SK-N-SH (cell line): Measurements from ENCODE around the gene KPTN. TPM values are rescaled to one million over a fixed set of nuclear protein-coding genes. Genes with fewer than 3 reads are reported as not detected.

ENCODE experiments used
- CTCF ChIA-PET: fragments of 300-600, 350-600 bp; formaldehyde crosslinking; extraction: SDS; loops from one replicate; lab custom pipeline; 2021; lab: Yijun Ruan, JAX
- POLR2A ChIA-PET: fragments of 350-600 bp; sonication (Branson Sonifier 250); formaldehyde crosslinking; extraction: SDS; loops from one replicate; lab custom pipeline; 2020; ENCODE audit warnings: antibody characterized with exemption, inconsistent platforms; lab: Yijun Ruan, JAX
- DNase-seq: peaks from one replicate; pipeline ENCODE4 v3.0.0; 2012
- H2AFZ ChIP-seq: fragments of 200-600 bp; sonication (generic); 2 replicates; pipeline ENCODE4 v1.8.1; 2016; ENCODE audit warnings: antibody characterized with exemption, mild to moderate bottlenecking, low read depth
- H3F3A ChIP-seq: fragments of 200-600 bp; sonication (generic); replicated peaks from 2 replicates; pipeline ENCODE3; 2016; ENCODE audit warnings: antibody characterized with exemption, mild to moderate bottlenecking; ENCODE audit not compliant: insufficient read depth
- H3K27ac ChIP-seq, 2 experiments: fragments of 200-500 bp in 1 of 2; fragments of 200-600 bp in 1 of 2; sonication (Bioruptor generic) in 1 of 2; sonication (generic), shearing (Covaris generic) in 1 of 2; 2 replicates each; pipeline versions ENCODE4 v1.5.1 to v1.6.1; 2014 to 2016; ENCODE audit warnings: low read depth in 2 of 2, inconsistent platforms in 1 of 2, low read length in 1 of 2, mild to moderate bottlenecking in 1 of 2, mixed read lengths in 1 of 2
- H3K27me3 ChIP-seq: fragments of 200-600 bp; sonication (generic), shearing (Covaris generic); 2 replicates; pipeline ENCODE4 v1.6.1; 2016; ENCODE audit warnings: mixed run types; ENCODE audit not compliant: insufficient read depth
- H3K36me3 ChIP-seq, 2 experiments: fragments of 200-500 bp in 1 of 2; fragments of 200-600 bp in 1 of 2; sonication (Bioruptor generic) in 1 of 2; sonication (generic) in 1 of 2; replicated peaks in 1 of 2; 2 replicates each; pipeline versions ENCODE3 to v1.5.1; 2014 to 2016; ENCODE audit warnings: low read length in 1 of 2, mild to moderate bottlenecking in 1 of 2; ENCODE audit not compliant: insufficient read depth in 2 of 2, control insufficient read depth in 1 of 2
- H3K4me1 ChIP-seq, 2 experiments: fragments of 200-500 bp in 1 of 2; fragments of 200-600 bp in 1 of 2; sonication (Bioruptor generic) in 1 of 2; sonication (generic), shearing (Covaris generic) in 1 of 2; 2 replicates each; pipeline versions ENCODE4 v1.5.1 to v1.6.1; 2014 to 2016; ENCODE audit warnings: low read depth in 1 of 2, low read length in 1 of 2, mixed run types in 1 of 2; ENCODE audit not compliant: insufficient read depth in 2 of 2, control insufficient read depth in 1 of 2
- H3K4me2 ChIP-seq: fragments of 200-600 bp; sonication (generic), shearing (Covaris generic); 2 replicates; pipeline ENCODE4 v1.6.1; 2017; ENCODE audit warnings: mixed run types
- H3K4me3 ChIP-seq, 2 experiments: fragments of 200-500 bp in 1 of 2; fragments of 200-600 bp in 1 of 2; sonication (Bioruptor generic) in 1 of 2; sonication (generic), shearing (Covaris generic) in 1 of 2; 2 replicates each; pipeline versions ENCODE4 v1.5.1 to v1.8.1; 2014 to 2016; ENCODE audit warnings: low read depth in 2 of 2, inconsistent platforms in 1 of 2, low read length in 1 of 2, mild to moderate bottlenecking in 1 of 2, mixed read lengths in 1 of 2, moderate library complexity in 1 of 2
- H3K79me2 ChIP-seq: fragments of 200-600 bp; sonication (generic); 2 replicates; pipeline ENCODE4 v1.8.1; 2017; ENCODE audit warnings: mild to moderate bottlenecking; ENCODE audit not compliant: insufficient read depth
- H3K9ac ChIP-seq: fragments of 200-600 bp; sonication (generic); 2 replicates; pipeline ENCODE4 v1.6.1; 2017; ENCODE audit warnings: mixed run types
- H3K9me2 ChIP-seq: fragments of 200-600 bp; sonication (generic); 2 replicates; pipeline ENCODE4 v1.6.1; 2017; ENCODE audit warnings: mixed run types
- H3K9me3 ChIP-seq: fragments of 200-600 bp; sonication (generic); 2 replicates; pipeline ENCODE4 v1.6.1; 2017; ENCODE audit warnings: mixed run types, mild to moderate bottlenecking, moderate library complexity
- H4K20me1 ChIP-seq: fragments of 200-600 bp; sonication (generic); 2 replicates; pipeline ENCODE4 v1.6.1; 2017; ENCODE audit warnings: mild to moderate bottlenecking, mixed run types; ENCODE audit not compliant: insufficient read depth
- ELF1 ChIP-seq: IDR thresholded peaks from 2 replicates; pipeline ENCODE4 v1.4.0; 2012
- EP300 ChIP-seq, 2 experiments: IDR thresholded peaks; 2 replicates each; pipeline versions ENCODE4 v1.4.0 to v1.6.1; 2012; ENCODE audit warnings: borderline replicate concordance in 1 of 2, low read depth in 1 of 2, low read length in 1 of 2
- EZH2phosphoT487 ChIP-seq: fragments of 200-600 bp; sonication (generic); IDR thresholded peaks from 2 replicates; pipeline ENCODE4 v1.6.1; 2017; ENCODE audit warnings: low read depth, mixed run types, mild to moderate bottlenecking, antibody characterized with exemption, moderate library complexity, borderline replicate concordance
- FOXJ3 ChIP-seq: sonication (generic); formaldehyde crosslinking; IDR thresholded peaks from 2 replicates; pipeline ENCODE4 v1.5.1; 2020; ENCODE audit warnings: mild to moderate bottlenecking, missing genetic modification reagents
- FOXM1 ChIP-seq: IDR thresholded peaks from 2 replicates; pipeline ENCODE4 v1.4.0; 2012; ENCODE audit warnings: low read depth, mild to moderate bottlenecking
- GABPA ChIP-seq: IDR thresholded peaks from 2 replicates; pipeline ENCODE4 v1.4.0; 2012; ENCODE audit warnings: low read depth, mild to moderate bottlenecking
- GATA2 ChIP-seq: sonication (generic); formaldehyde crosslinking; IDR thresholded peaks from 2 replicates; pipeline ENCODE4 v1.5.0; 2020; ENCODE audit warnings: mild to moderate bottlenecking, missing genetic modification reagents
- JUND ChIP-seq: IDR thresholded peaks from 2 replicates; pipeline ENCODE4 v1.4.0; 2012
- NFIC ChIP-seq: IDR thresholded peaks from 2 replicates; pipeline ENCODE4 v1.4.0; 2012; ENCODE audit warnings: borderline replicate concordance
- POLR2AphosphoS5 ChIP-seq: IDR thresholded peaks from 2 replicates; pipeline ENCODE4 v1.6.1; 2012; ENCODE audit warnings: low read depth, low read length
- RAD21 ChIP-seq: IDR thresholded peaks from 2 replicates; pipeline ENCODE4 v1.6.1; 2012; ENCODE audit warnings: mild to moderate bottlenecking, low read length
- RXRA ChIP-seq: IDR thresholded peaks from 2 replicates; pipeline ENCODE4 v1.4.0; 2012; ENCODE audit warnings: low read depth, mild to moderate bottlenecking, borderline replicate concordance
- SIN3A ChIP-seq: IDR thresholded peaks from 2 replicates; pipeline ENCODE4 v1.6.1; 2012; ENCODE audit warnings: low read depth, mild to moderate bottlenecking, low read length, moderate library complexity, borderline replicate concordance
- TAF1 ChIP-seq: IDR thresholded peaks from 2 replicates; pipeline ENCODE4 v1.6.1; 2012; ENCODE audit warnings: low read depth, mild to moderate bottlenecking, low read length, moderate library complexity, borderline replicate concordance
- TEAD4 ChIP-seq: IDR thresholded peaks from 2 replicates; pipeline ENCODE4 v1.4.0; 2012; ENCODE audit warnings: mild to moderate bottlenecking, borderline replicate concordance; ENCODE audit not compliant: insufficient read depth
- ZBTB33 ChIP-seq: IDR thresholded peaks from 2 replicates; pipeline ENCODE4 v1.4.0; 2012; ENCODE audit warnings: low read depth, borderline replicate concordance
- WGBS: methylation state at CpG from one replicate; pipeline ENCODE4 v1.1.6; 2017; ENCODE audit warnings: low lambda C conversion rate; 5-methylcytosine and 5-hydroxymethylcytosine counted together
- polyA plus RNA-seq, 3 experiments: library from polyadenylated mRNA; depleted of rRNA; stranded (reverse); fragments of >200 nt; gene quantifications; 2 replicates each; pipeline ENCODE4 v1.2.3, GENCODE V29; 2012
- TF ChIP-seq, protein P1 (sequence below): IDR thresholded peaks from 2 replicates; pipeline ENCODE4 v1.4.0; 2012; ENCODE audit warnings: low read depth
- TF ChIP-seq, protein P2 (sequence below): IDR thresholded peaks from 2 replicates; pipeline ENCODE4; 2012
- TF ChIP-seq, protein P3 (sequence below): IDR thresholded peaks from 2 replicates; pipeline ENCODE4 v1.6.1; 2012; ENCODE audit warnings: mild to moderate bottlenecking, low read depth, low read length, moderate library complexity

The KPTN gene
- polyA plus RNA-seq, 1 of the 3 experiments (the other 2 are of a cell fraction): 15.8 TPM

DNA sequence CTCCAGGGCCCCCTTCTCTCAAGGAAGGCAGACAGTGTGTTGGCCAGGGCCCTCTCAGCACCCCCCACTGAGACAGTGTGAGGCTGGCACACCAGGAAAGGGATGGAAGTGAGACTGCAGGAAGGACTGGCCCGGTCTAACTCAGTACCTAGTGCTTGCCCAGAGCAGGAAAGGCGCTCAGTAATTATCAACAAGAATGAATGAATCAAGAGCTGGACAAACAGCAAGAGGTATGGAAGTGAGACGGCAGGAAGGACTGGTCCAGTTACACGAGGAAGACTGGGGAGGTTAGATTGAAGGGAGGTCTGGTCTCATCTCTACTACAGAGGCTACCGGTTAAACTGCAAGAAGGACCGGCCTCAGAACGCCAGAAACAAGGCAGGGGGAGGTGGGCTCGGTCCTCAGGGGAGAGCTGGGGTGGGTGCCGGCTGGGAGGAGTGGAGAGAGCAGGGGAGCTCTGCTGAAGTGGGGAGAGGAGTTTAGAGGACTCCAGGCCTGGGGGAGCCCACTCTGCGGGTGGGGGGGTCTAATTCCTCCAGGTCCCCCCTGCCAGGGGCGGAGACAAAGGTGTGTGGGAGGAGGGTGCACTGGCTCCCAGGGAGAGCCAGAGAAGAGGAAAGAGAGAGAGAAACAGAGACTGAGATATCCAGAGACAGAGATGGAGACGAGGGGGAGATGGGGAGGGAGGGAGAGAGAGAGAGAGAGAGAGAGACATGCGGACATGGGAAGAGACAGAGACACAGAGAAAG, 13.4 kb downstream of the KPTN start (continued):
- TF ChIP-seq, protein P1, sequence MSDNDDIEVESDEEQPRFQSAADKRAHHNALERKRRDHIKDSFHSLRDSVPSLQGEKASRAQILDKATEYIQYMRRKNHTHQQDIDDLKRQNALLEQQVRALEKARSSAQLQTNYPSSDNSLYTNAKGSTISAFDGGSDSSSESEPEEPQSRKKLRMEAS: no peak
- no peak for TF ChIP-seq NFIC
- no peak for TF ChIP-seq ZBTB33
- TF ChIP-seq EP300 (IDR thresholded peaks at IDR 0.05; ENCODE audit: borderline replicate concordance in 1 of 2, low read depth in 1 of 2, low read length in 1 of 2): no peak
- TF ChIP-seq GABPA: no peak
- no peak for TF ChIP-seq EZH2phosphoT487

GRCh38 chr19:47469719-47470118, 14.3 kb downstream of the KPTN start:
- DNase-seq: no peak
- H4K20me1 ChIP-seq: no peaks in the 10 kb centered on the region
- H3K4me1 ChIP-seq: peaks cover 0 to 18% of the 10 kb centered on the region in 2 experiments; a peak in 1 of 4 replicates
- H3K27me3 ChIP-seq: peaks cover 6% of the 10 kb centered on the region; the same call in 1 of the 2 replicates
- no peak for TF ChIP-seq SIN3A
- no peak overlapping the region for H3K4me3 ChIP-seq
- no peak overlapping the region for H3K4me2 ChIP-seq
- H3K9ac ChIP-seq: no peak overlapping the region
- CTCF ChIA-PET: interaction anchor here (1.2 to 6.7 kb wide), 3 partner anchors 14 to 46 kb away, joined by 3 to 47 read pairs (median 14); partner anchors contain the start of gene KPTN
- no peaks in the 10 kb centered on the region for H3K9me3 ChIP-seq
- POLR2A ChIA-PET: no interaction called here
- 51% methylated on average over 10 of the region's 12 CpGs for WGBS
- no peaks in the 10 kb centered on the region for H3K79me2 ChIP-seq
- H3K27ac ChIP-seq: no peak overlapping the region
- H2AFZ ChIP-seq: no peak overlapping the region
- H3F3A ChIP-seq: peaks cover 3% of the 10 kb centered on the region
- no peaks in the 10 kb centered on the region for H3K36me3 ChIP-seq
- H3K9me2 ChIP-seq: no peaks in the 10 kb centered on the region

DNA sequence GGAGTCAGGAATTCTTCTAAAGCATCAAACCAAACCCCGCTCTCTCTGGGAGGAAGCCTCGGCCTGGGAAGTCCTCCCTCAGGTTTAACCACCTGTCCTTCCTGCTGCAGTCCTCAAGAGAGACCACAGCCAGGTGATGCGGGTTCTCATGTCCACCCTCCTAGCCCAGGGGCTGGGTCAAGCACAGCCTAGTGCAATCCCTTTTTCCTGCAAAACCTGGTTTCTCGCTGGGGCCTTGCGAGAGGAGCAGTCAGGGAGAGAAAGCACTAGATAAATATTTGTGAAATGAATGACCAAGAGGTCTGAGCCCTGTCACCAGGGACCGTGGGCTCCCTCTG, 14.7 kb downstream of the KPTN start:
- Histone ChIP-seq H3K9ac (no peak overlapping the region), H3K27me3 (peaks cover 6% of the 10 kb centered on the region; the same call in 1 of the 2 replicates), H3K79me2 (no peaks in the 10 kb centered on the region), H3K36me3 (no peaks in the 10 kb centered on the region), H4K20me1 (no peaks in the 10 kb centered on the region), H3F3A (peaks cover 3% of the 10 kb centered on the region), H2AFZ (no peak overlapping the region), H3K4me1 (peaks cover 0 to 18% of the 10 kb centered on the region in 2 experiments; a peak in 1 of 4 replicates), H3K4me3 (no peak overlapping the region), H3K27ac (no peak overlapping the region), H3K9me3 (no peaks in the 10 kb centered on the region), H3K4me2 (no peak overlapping the region), H3K9me2 (no peaks in the 10 kb centered on the region)
- DNase-seq: no peak
- ChIA-PET POLR2A (no interaction called here), CTCF (interaction anchor here (1.2 to 6.7 kb wide), 4 partner anchors 14 to 46 kb away, joined by 3 to 47 read pairs (median 10); partner anchors contain the start of gene KPTN)
- 48% methylated on average over 3 of the region's 6 CpGs for WGBS
- TF ChIP-seq TAF1 (no peak), ELF1 (no peak), GATA2 (no peak), RAD21 (no peak), FOXM1 (no peak), JUND (no peak), FOXJ3 (no peak), RXRA (no peak), TEAD4 (no peak), POLR2AphosphoS5 (no peak)
- TF ChIP-seq, protein P1: no peak
- TF ChIP-seq, protein P2, sequence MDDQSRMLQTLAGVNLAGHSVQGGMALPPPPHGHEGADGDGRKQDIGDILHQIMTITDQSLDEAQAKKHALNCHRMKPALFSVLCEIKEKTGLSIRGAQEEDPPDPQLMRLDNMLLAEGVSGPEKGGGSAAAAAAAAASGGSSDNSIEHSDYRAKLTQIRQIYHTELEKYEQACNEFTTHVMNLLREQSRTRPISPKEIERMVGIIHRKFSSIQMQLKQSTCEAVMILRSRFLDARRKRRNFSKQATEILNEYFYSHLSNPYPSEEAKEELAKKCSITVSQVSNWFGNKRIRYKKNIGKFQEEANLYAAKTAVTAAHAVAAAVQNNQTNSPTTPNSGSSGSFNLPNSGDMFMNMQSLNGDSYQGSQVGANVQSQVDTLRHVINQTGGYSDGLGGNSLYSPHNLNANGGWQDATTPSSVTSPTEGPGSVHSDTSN: no peak
- TF ChIP-seq, protein P3, sequence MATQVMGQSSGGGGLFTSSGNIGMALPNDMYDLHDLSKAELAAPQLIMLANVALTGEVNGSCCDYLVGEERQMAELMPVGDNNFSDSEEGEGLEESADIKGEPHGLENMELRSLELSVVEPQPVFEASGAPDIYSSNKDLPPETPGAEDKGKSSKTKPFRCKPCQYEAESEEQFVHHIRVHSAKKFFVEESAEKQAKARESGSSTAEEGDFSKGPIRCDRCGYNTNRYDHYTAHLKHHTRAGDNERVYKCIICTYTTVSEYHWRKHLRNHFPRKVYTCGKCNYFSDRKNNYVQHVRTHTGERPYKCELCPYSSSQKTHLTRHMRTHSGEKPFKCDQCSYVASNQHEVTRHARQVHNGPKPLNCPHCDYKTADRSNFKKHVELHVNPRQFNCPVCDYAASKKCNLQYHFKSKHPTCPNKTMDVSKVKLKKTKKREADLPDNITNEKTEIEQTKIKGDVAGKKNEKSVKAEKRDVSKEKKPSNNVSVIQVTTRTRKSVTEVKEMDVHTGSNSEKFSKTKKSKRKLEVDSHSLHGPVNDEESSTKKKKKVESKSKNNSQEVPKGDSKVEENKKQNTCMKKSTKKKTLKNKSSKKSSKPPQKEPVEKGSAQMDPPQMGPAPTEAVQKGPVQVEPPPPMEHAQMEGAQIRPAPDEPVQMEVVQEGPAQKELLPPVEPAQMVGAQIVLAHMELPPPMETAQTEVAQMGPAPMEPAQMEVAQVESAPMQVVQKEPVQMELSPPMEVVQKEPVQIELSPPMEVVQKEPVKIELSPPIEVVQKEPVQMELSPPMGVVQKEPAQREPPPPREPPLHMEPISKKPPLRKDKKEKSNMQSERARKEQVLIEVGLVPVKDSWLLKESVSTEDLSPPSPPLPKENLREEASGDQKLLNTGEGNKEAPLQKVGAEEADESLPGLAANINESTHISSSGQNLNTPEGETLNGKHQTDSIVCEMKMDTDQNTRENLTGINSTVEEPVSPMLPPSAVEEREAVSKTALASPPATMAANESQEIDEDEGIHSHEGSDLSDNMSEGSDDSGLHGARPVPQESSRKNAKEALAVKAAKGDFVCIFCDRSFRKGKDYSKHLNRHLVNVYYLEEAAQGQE: no peak
